Measurements from ENCODE around the gene MTMR8.
A peak's percentile ranks its signal among the peaks of the same experiment; 100 is the strongest.
"Not testable (repeated sequence)": the region's sequence is repeated elsewhere in the genome, so short reads cannot be mapped to it uniquely, and the experiment has no call there.

MTMR8 gene

DNA sequence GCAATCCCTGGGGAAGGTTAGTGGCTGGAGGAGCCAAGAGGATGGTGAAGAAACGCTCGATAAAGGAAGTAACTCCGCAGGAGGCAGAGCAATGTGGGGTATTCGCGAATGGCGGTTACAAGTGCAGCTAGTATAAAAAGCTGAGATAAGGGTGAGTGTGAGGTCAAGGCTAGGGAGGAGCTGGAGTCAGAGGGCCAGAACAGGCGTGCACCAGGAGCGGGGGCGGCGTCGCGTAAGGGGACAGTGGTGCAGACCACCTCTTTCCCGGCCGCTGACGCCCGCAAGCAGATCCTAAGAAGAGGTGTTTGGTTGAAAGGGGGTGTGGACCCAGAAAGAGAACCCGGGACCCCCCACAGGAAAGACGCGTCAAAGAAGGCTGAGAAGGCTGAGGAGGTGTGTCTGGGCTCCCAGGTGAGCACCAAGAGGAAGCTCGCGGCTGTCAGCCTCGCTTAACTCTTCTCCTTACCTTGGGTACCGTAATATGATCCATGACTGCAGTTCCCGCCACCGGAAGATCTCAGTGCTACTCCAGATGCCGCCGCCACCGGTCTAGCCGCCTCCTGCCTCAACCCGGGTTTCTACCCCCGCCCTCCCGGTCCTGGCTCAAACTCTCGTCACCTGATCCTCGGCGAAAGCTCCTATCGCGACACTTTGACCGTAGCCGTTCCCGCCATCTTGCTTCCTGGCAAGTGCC is at the start of gene MTMR8:
MTMR8 (minus strand) TSS at position 579 of the 694 bp plus-strand sequence; CDS start at position 490, 89 bp downstream.
- H3K27me3 Mint-ChIP-seq: no peaks in the 10 kb centered on the region
- peak within 1 kb of the TSS; percentile 93 for H3K4me3 Mint-ChIP-seq
- H3K36me3 Mint-ChIP-seq (ENCODE audit: low read depth): no peaks in the 10 kb centered on the region
- H3K4me1 Mint-ChIP-seq (ENCODE audit: low read depth): peaks cover 13% of the 10 kb centered on the region
- H3K9me3 Mint-ChIP-seq: no peaks in the 10 kb centered on the region
- peak within 1 kb of the TSS; percentile 85 for H3K27ac Mint-ChIP-seq

DNA sequence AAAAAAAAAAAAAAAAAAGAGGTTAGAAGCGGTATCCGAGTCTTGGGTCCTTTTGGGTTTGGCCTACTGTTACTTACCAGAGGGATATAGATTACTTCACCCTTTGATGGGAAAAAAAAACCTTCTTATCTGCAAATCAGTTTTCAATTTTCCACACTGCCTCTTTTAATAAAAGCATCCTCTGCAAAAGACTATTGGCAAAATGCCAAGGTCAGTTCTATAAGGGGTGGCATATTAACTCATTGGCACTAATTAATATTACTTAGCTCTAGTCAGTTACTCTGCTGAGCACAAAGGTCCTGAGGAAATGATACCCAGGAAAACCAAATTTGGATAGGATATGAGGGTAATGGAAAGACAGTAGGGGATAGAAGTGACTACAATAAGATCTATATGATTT is 44.3 kb upstream of the MTMR8 start:
- no peaks in the 10 kb centered on the region for H3K4me1 Mint-ChIP-seq (ENCODE audit: low read depth)
- H3K36me3 Mint-ChIP-seq (ENCODE audit: low read depth): no peaks in the 10 kb centered on the region
- H3K4me3 Mint-ChIP-seq: no peak overlapping the region
- H3K27ac Mint-ChIP-seq: no peak overlapping the region
- H3K27me3 Mint-ChIP-seq: no peaks in the 10 kb centered on the region
- no peaks in the 10 kb centered on the region for H3K9me3 Mint-ChIP-seq

- H3K4me3 Mint-ChIP-seq: no peak overlapping the region
- H3K27ac Mint-ChIP-seq: no peak overlapping the region
Measured at GRCh38 chrX:64437665-64438064, 42.4 kb upstream of the MTMR8 start.

GRCh38 chrX:64437218-64437617 is 42.0 kb upstream of the MTMR8 start:
- Mint-ChIP-seq H3K36me3 (ENCODE audit: low read depth) (no peaks in the 10 kb centered on the region), H3K4me1 (ENCODE audit: low read depth) (no peaks in the 10 kb centered on the region), H3K9me3 (no peaks in the 10 kb centered on the region), H3K4me3 (no peak overlapping the region), H3K27me3 (no peaks in the 10 kb centered on the region), H3K27ac (no peak overlapping the region)

More at GRCh38 chrX:64437665-64438064, 42.4 kb upstream of the MTMR8 start:
- H3K4me1 Mint-ChIP-seq (ENCODE audit: low read depth): no peaks in the 10 kb centered on the region
- no peaks in the 10 kb centered on the region for H3K36me3 Mint-ChIP-seq (ENCODE audit: low read depth)
- H3K9me3 Mint-ChIP-seq: no peaks in the 10 kb centered on the region
- H3K27me3 Mint-ChIP-seq: no peaks in the 10 kb centered on the region

GRCh38 chrX:64428371-64428770 is 33.1 kb upstream of the MTMR8 start:
- H3K36me3 Mint-ChIP-seq (ENCODE audit: low read depth): no peaks in the 10 kb centered on the region
- no peaks in the 10 kb centered on the region for H3K27me3 Mint-ChIP-seq
- no peak overlapping the region for H3K27ac Mint-ChIP-seq
- no peaks in the 10 kb centered on the region for H3K9me3 Mint-ChIP-seq
- H3K4me1 Mint-ChIP-seq (ENCODE audit: low read depth): peaks cover 6% of the 10 kb centered on the region
- no peak overlapping the region for H3K4me3 Mint-ChIP-seq

DNA sequence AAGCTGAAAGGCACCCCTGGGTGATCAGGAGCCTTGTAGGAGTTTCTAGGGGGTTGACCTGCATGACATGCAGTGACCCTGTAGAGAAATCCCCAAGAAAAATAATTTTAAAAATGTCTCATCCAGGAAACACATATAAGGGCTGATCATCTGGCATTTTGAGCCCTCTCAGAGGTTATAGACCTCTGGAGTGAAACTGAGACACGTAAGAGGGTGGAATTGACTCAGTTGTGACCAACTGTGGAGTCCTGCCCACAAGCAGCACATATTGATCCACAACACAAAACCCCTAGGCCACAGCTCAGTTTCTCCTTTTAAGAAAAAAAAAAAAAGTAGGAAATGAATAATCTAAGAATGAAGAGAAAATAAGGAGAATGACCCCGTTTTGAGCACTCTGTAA is 32.5 kb upstream of the MTMR8 start:
- H3K27ac Mint-ChIP-seq: no peak overlapping the region
- H3K36me3 Mint-ChIP-seq (ENCODE audit: low read depth): no peaks in the 10 kb centered on the region
- peaks cover 6% of the 10 kb centered on the region for H3K4me1 Mint-ChIP-seq (ENCODE audit: low read depth)
- H3K9me3 Mint-ChIP-seq: no peaks in the 10 kb centered on the region
- no peak overlapping the region for H3K4me3 Mint-ChIP-seq
- no peaks in the 10 kb centered on the region for H3K27me3 Mint-ChIP-seq

DNA sequence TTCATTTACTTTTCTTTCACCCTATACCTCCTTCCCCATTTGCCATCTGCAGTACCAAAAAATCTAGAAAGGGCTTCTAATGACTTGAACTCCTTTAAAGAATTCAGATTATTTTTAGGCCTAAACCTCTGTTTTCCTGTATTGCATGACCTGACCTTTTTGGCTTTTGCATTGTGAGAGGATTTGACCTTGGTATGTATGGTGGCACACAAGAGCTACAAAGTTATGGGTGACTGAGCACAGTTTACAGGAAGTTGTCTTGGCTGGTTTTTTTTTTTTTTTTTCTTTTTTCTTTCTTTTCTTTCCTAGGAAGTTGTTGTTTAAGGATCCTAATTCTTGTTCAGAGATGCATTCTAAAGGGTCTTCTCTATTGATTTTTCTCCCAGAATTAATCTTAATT is 32.0 kb upstream of the MTMR8 start:
- Mint-ChIP-seq H3K9me3 (no peaks in the 10 kb centered on the region), H3K36me3 (ENCODE audit: low read depth) (no peaks in the 10 kb centered on the region), H3K27ac (no peak overlapping the region), H3K4me1 (ENCODE audit: low read depth) (peaks cover 6% of the 10 kb centered on the region), H3K4me3 (no peak overlapping the region), H3K27me3 (no peaks in the 10 kb centered on the region)

DNA sequence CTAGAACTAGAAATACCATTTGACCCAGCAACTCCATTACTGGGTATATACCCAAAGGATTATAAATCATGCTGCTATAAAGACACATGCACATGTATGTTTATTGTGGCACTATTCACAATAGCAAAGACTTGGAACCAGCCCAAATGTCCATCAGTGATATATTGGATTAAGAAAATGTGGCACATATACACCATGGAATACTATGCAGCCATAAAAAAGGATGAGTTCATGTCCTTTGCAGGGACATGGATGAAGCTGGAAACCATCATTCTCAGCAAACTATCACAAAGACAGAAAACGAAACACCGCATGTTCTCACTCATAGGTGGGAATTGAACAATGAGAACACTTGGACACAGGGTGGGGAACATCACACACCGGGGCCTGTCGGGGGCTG is 14.5 kb upstream of the MTMR8 start:
- H3K9me3 Mint-ChIP-seq; H3K36me3 Mint-ChIP-seq (ENCODE audit: low read depth); H3K27ac Mint-ChIP-seq; H3K4me1 Mint-ChIP-seq (ENCODE audit: low read depth); H3K4me3 Mint-ChIP-seq; H3K27me3 Mint-ChIP-seq: not testable (repeated sequence)

DNA sequence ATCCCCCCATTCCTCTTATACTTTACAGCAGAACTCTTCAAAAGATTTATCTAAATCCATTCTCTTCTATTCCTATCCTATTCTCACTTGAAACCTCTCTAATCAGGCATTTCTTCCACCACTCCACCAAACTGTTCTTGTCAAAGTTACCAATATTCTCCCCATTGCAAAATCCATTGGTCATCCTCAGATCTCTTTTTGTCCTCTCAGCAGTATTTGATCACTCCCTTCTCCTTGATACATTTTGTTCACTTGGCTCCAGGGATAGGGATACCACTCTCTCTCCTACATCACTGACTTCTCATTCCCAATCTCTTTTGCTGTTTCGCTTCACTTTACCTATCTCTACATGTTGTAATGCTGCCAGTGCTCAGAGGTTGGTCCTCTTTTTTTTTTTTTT is 2.8 kb upstream of the MTMR8 start:
- Mint-ChIP-seq H3K27me3 (peaks cover 3% of the 10 kb centered on the region), H3K9me3 (no peaks in the 10 kb centered on the region), H3K27ac (no peak overlapping the region), H3K36me3 (ENCODE audit: low read depth) (no peaks in the 10 kb centered on the region), H3K4me3 (no peak overlapping the region), H3K4me1 (ENCODE audit: low read depth) (peaks cover 13% of the 10 kb centered on the region)

DNA sequence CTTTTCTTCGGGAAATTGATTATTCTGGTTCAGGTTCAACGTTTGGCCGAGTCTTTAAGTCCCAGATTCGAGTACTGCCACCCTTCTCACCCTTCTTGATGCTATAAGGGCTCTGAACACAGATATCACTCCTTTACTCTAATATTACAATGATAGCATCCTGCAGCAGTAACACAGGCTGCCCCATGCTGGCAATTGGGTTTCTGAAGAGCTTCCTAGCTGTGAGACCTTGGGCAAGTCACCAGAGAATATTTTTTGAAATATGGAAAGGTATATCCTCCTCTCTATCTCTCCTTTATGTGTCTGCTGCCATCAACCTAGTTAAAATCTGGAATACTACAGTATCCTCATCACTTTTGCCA is 297 bp upstream of the MTMR8 start:
- H3K9me3 Mint-ChIP-seq: no peaks in the 10 kb centered on the region
- no peaks in the 10 kb centered on the region for H3K36me3 Mint-ChIP-seq (ENCODE audit: low read depth)
- H3K4me3 Mint-ChIP-seq: peak overlapping the region; percentile 93
- H3K4me1 Mint-ChIP-seq (ENCODE audit: low read depth): peaks cover 13% of the 10 kb centered on the region
- peak overlapping the region; percentile 85 for H3K27ac Mint-ChIP-seq
- no peaks in the 10 kb centered on the region for H3K27me3 Mint-ChIP-seq

DNA sequence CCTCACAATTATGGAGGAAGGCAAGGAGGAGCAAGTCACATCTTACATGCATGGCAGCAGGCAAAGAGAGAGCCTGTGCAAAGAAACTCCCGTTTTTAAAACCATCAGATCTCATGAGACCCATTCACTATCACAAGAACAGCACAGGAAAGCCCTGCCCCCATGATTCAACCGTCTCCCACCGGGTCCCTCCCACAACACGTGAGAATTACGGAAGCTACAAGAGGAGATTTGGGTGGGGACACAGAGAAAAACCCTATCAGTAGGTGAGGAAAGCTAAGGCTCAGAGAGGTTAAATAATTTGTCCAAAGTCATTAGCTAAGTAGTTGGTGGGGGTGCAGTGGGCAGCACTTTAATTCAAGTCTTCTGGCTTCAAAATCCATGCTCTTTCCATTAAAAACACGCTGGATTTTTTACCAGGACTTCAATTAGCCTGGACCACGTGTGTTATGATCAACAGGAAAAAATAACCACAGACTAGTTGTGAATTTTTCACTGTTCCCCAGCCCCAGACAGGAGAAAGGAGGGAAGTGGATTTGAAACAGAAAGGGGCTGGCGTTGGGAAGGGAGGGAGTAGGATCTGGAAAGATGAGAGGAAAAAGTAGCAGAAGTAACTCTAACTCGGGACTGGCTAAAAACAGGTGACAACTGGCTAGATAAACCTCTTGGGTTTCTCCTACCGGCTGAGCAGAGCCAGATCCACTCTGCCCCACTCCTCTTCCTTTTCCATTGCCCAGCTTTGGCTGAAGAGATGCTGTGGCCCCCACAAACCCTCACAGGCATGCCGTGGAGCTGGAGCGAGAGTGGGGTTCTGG is 986 bp downstream of the MTMR8 start:
- Mint-ChIP-seq H3K27me3 (no peaks in the 10 kb centered on the region), H3K36me3 (ENCODE audit: low read depth) (no peaks in the 10 kb centered on the region), H3K9me3 (no peaks in the 10 kb centered on the region), H3K4me1 (ENCODE audit: low read depth) (peaks cover 13% of the 10 kb centered on the region), H3K4me3 (peak overlapping the region; percentile 93), H3K27ac (peak overlapping the region; percentile 85)

GRCh38 chrX:64389489-64389888 is 5.8 kb downstream of the MTMR8 start:
- Mint-ChIP-seq H3K4me3 (no peak overlapping the region), H3K9me3 (peaks cover 9% of the 10 kb centered on the region), H3K27ac (no peak overlapping the region), H3K36me3 (ENCODE audit: low read depth) (peaks cover 20% of the 10 kb centered on the region), H3K4me1 (ENCODE audit: low read depth) (peaks cover 13% of the 10 kb centered on the region), H3K27me3 (no peaks in the 10 kb centered on the region)

GRCh38 chrX:64380789-64381188 is 14.5 kb downstream of the MTMR8 start:
- H3K27me3 Mint-ChIP-seq; H3K27ac Mint-ChIP-seq; H3K4me3 Mint-ChIP-seq; H3K4me1 Mint-ChIP-seq (ENCODE audit: low read depth): not testable (repeated sequence)
- H3K36me3 Mint-ChIP-seq (ENCODE audit: low read depth): peaks cover 56% of the 10 kb centered on the region
- H3K9me3 Mint-ChIP-seq: peaks cover 20% of the 10 kb centered on the region

DNA sequence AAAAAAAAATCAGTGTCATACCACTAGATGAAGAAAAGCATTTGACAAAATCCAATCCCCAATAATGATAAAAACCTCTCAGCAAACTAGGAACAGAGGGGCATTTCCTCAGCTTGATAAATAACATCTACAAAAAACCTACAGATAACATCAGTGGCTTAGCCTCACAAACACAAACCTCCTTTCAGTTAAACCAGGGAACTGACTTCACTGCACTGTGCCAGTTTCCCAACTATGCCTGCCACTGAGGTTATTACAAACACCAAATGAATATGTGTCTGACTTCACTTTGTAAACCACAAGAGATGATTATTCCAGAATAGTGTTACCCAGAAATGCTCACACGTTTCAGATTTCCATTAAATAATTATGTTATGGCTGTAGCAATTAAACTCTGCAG is 15.3 kb downstream of the MTMR8 start:
- peaks cover 51% of the 10 kb centered on the region for H3K36me3 Mint-ChIP-seq (ENCODE audit: low read depth)
- H3K9me3 Mint-ChIP-seq: peaks cover 13% of the 10 kb centered on the region

DNA sequence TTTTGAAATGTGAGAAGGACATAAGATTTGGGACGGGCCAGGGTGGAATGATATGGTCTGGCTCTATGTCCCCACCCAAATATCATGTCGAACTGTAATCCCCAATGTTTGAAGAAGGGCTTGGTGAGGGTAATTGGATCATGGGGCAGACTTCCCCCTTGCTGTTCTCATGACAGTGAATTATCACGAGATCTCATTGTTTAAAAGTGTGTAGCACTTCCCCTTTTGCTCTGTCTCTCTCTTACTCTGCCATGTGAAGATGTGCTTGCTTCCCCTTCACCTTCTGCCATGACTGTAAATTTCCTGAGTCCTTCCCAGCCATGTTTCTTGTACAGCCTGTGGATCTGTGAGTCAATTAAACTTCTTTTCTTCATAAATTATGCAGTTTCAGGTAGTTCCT is 17.5 kb downstream of the MTMR8 start:
- Mint-ChIP-seq H3K27me3 (no peaks in the 10 kb centered on the region), H3K9me3 (peaks cover 18% of the 10 kb centered on the region), H3K27ac (no peak overlapping the region), H3K4me1 (ENCODE audit: low read depth) (no peaks in the 10 kb centered on the region), H3K36me3 (ENCODE audit: low read depth) (peaks cover 53% of the 10 kb centered on the region), H3K4me3 (no peak overlapping the region)

More for the DNA sequence above, 15.3 kb downstream of the MTMR8 start:
- no peaks in the 10 kb centered on the region for H3K27me3 Mint-ChIP-seq
- no peak overlapping the region for H3K27ac Mint-ChIP-seq
- H3K4me3 Mint-ChIP-seq: no peak overlapping the region
- H3K4me1 Mint-ChIP-seq (ENCODE audit: low read depth): no peaks in the 10 kb centered on the region

All from stimulated activated naive CD8-positive, alpha-beta T cell treated with anti-CD3 and anti-CD28 coated beads, Interleukin-15, Interleukin-2, amounts not matched to agents 100 ng/mL and 50 ng/mL, for 24 hours (primary cell).